ENCODE data around the gene H3-3A. TPM values are rescaled to one million over a fixed set of nuclear protein-coding genes. Genes with fewer than 3 reads are reported as not detected.

Gene H3-3A
- total RNA-seq, 3 donors from 2014 or later = 466 to 839 (median 627) TPM

- TF ChIP-seq CTCF (IDR thresholded peaks at IDR 0.05) = no peak
These were observed 517 bp upstream of the H3-3A start for GRCh38 chr1:226061841-226062557.

GRCh38 chr1:226063224-226063976 is 884 bp downstream of the H3-3A start:
- DNase-seq (peak; percentile 65 to 73 (median 69)), ATAC-seq (peak; percentile 13)
- Histone ChIP-seq H3K9me3 (no peaks in the 10 kb centered on the region), H3K36me3 (ENCODE audit: low read depth) (peaks cover 5% of the 10 kb centered on the region), H3K4me1 (ENCODE audit: low read depth) (peaks cover 36% of the 10 kb centered on the region), H3K4me3 (peak overlapping the region; percentile 63)
- intact Hi-C loops (cut with DNase I, micrococcal nuclease) = loop anchor here in 1 of 2 donors (10.0 kb wide), 1 partner anchor 61 kb away; no protein-coding TSS in a partner anchor
- no peak for TF ChIP-seq CTCF (IDR thresholded peaks at IDR 0.05)

More at GRCh38 chr1:226061841-226062557, 517 bp upstream of the H3-3A start:
- ATAC-seq (peak; percentile 76), DNase-seq (peak; percentile 83 to 91 (median 88))
- peaks cover 28% of the 10 kb centered on the region for H3K4me1 ChIP-seq (ENCODE audit: low read depth)
- H3K4me3 ChIP-seq = peak overlapping the region; percentile 60
- intact Hi-C loops (cut with DNase I, micrococcal nuclease) = loop anchor here in 1 of 2 donors (10.0 kb wide), 1 partner anchor 63 kb away; no protein-coding TSS in a partner anchor
- no peaks in the 10 kb centered on the region for H3K9me3 ChIP-seq
- no peaks in the 10 kb centered on the region for H3K36me3 ChIP-seq (ENCODE audit: low read depth)

GRCh38 chr1:226063977-226064815 is 1.7 kb downstream of the H3-3A start:
- peaks cover 39% of the 10 kb centered on the region for H3K4me1 ChIP-seq (ENCODE audit: low read depth)
- peak in 1 of 3 donors; percentile 55 for DNase-seq
- no peak for TF ChIP-seq CTCF (IDR thresholded peaks at IDR 0.05)
- no peaks in the 10 kb centered on the region for H3K9me3 ChIP-seq
- ATAC-seq = no peak
- peaks cover 5% of the 10 kb centered on the region for H3K36me3 ChIP-seq (ENCODE audit: low read depth)
- H3K4me3 ChIP-seq = peak overlapping the region; percentile 63
- intact Hi-C loops (cut with DNase I, micrococcal nuclease) = loop anchor here in 1 of 2 donors (10.0 kb wide), 1 partner anchor 61 kb away; no protein-coding TSS in a partner anchor

GRCh38 chr1:226064816-226065248 is 2.3 kb downstream of the H3-3A start:
- H3K4me1 ChIP-seq (ENCODE audit: low read depth) = peaks cover 44% of the 10 kb centered on the region
- no peak overlapping the region for H3K4me3 ChIP-seq
- peak; percentile 43 for TF ChIP-seq CTCF (IDR thresholded peaks at IDR 0.05)
- intact Hi-C loops (cut with DNase I, micrococcal nuclease) = loop anchor here (5.0 to 10.0 kb wide), 2 partner anchors 57 to 60 kb away; no protein-coding TSS in a partner anchor
- DNase-seq = peak in 1 of 3 donors; percentile 76
- ATAC-seq = no peak
- H3K9me3 ChIP-seq = no peaks in the 10 kb centered on the region
- H3K36me3 ChIP-seq (ENCODE audit: low read depth) = peaks cover 5% of the 10 kb centered on the region
